Measurements from ENCODE around the gene ASTN2. TPM values are rescaled to one million over a fixed set of nuclear protein-coding genes. Genes with fewer than 3 reads are reported as not detected.

The ASTN2 gene
- total and polyA plus RNA-seq, 9 of the 15 experiments (the other 6 are each of a cell fraction or from before 2014, with no cell fraction given): 0.56 to 3.5 (median 1.9) TPM

DNA sequence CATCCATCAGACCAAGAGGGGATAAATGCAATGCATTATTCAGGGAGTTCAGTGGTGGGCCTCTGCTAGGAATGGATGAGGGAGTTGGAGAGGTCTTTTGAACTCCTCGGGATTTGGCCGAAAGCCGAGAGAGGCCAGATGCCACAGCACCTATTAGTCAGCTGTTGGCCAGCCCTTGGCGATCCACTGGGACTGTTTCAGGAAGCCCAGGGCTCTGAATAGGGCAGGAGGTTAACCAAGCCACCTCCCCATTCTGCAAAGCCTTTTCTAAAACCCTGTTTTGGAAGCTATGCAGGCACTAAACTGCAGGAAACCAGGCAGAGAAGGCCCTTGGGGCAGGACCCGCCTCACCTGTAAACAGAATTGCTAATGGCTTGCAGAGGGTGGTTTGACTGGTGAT lies 37.8 kb downstream of the ASTN2 start (continued):
- TF ChIP-seq, protein P1, sequence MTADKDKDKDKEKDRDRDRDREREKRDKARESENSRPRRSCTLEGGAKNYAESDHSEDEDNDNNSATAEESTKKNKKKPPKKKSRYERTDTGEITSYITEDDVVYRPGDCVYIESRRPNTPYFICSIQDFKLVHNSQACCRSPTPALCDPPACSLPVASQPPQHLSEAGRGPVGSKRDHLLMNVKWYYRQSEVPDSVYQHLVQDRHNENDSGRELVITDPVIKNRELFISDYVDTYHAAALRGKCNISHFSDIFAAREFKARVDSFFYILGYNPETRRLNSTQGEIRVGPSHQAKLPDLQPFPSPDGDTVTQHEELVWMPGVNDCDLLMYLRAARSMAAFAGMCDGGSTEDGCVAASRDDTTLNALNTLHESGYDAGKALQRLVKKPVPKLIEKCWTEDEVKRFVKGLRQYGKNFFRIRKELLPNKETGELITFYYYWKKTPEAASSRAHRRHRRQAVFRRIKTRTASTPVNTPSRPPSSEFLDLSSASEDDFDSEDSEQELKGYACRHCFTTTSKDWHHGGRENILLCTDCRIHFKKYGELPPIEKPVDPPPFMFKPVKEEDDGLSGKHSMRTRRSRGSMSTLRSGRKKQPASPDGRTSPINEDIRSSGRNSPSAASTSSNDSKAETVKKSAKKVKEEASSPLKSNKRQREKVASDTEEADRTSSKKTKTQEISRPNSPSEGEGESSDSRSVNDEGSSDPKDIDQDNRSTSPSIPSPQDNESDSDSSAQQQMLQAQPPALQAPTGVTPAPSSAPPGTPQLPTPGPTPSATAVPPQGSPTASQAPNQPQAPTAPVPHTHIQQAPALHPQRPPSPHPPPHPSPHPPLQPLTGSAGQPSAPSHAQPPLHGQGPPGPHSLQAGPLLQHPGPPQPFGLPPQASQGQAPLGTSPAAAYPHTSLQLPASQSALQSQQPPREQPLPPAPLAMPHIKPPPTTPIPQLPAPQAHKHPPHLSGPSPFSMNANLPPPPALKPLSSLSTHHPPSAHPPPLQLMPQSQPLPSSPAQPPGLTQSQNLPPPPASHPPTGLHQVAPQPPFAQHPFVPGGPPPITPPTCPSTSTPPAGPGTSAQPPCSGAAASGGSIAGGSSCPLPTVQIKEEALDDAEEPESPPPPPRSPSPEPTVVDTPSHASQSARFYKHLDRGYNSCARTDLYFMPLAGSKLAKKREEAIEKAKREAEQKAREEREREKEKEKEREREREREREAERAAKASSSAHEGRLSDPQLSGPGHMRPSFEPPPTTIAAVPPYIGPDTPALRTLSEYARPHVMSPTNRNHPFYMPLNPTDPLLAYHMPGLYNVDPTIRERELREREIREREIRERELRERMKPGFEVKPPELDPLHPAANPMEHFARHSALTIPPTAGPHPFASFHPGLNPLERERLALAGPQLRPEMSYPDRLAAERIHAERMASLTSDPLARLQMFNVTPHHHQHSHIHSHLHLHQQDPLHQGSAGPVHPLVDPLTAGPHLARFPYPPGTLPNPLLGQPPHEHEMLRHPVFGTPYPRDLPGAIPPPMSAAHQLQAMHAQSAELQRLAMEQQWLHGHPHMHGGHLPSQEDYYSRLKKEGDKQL (CRISPR knock-in tag; IDR thresholded peaks at IDR 0.05; ENCODE audit: borderline replicate concordance): no peak

DNA sequence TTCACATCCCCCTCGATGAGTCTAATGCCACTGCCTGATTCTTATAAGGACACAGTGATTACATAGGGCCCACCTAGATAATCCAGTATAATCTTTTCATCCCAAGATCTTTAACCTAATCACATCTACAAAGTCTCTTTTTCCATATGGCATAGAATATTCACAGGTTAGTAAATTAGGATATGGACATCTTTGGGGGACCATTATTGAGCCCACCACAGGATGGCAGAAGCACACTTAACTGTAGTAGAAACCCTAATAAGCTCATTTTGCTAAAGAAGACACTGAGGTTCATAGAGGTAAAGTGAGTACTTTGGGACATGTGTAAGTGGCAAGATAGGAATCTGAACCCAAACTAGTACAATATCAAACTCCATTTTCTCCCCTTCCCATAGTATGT lies 38.9 kb downstream of the ASTN2 start:
- intact Hi-C loops (cut with micrococcal nuclease) (no loop called here), in situ Hi-C loops (cut with MboI) (no loop called here)
- no peak for ATAC-seq
- CTCF ChIA-PET (ENCODE audit: low intra/inter-chr PET ratio): no interaction called here
- Histone ChIP-seq H3K27me3 (ENCODE audit: control insufficient read depth in 2 of 2, insufficient read depth in 2 of 2, low read length in 2 of 2) (no peaks in the 10 kb centered on the region), H3K27ac (ENCODE audit: extremely low read depth, low read depth, low read length) (no peak overlapping the region), H3K9ac (ENCODE audit: insufficient read depth in 1 of 2, low read depth in 2 of 2, low read length in 2 of 2) (no peak overlapping the region), H3K4me3 (no peak overlapping the region), H3K4me1 (replicated peaks in 1 of 2; ENCODE audit: control insufficient read depth in 2 of 2, insufficient read depth in 2 of 2, low read length in 2 of 2) (no peaks in the 10 kb centered on the region), H4K20me1 (replicated peaks; ENCODE audit: control insufficient read depth, insufficient read depth, low read length) (no peaks in the 10 kb centered on the region), H3K9me1 (ENCODE audit: control insufficient read depth, insufficient read depth, low read length) (no peaks in the 10 kb centered on the region), H2AFZ (ENCODE audit: low read depth, low read length) (no peak overlapping the region), H3K36me3 (ENCODE audit: control insufficient read depth, insufficient read depth, low read length) (no peaks in the 10 kb centered on the region), H3K4me2 (ENCODE audit: insufficient read depth, low read length) (no peak overlapping the region), H3K9me3 (replicated peaks; ENCODE audit: control insufficient read depth, insufficient read depth, low read depth, low read length) (no peaks in the 10 kb centered on the region), H3K79me2 (ENCODE audit: control insufficient read depth, insufficient read depth, low read length) (no peaks in the 10 kb centered on the region)
- TF ChIP-seq, protein P2, sequence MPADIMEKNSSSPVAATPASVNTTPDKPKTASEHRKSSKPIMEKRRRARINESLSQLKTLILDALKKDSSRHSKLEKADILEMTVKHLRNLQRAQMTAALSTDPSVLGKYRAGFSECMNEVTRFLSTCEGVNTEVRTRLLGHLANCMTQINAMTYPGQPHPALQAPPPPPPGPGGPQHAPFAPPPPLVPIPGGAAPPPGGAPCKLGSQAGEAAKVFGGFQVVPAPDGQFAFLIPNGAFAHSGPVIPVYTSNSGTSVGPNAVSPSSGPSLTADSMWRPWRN (IDR thresholded peaks at IDR 0.05; ENCODE audit: low read depth): no peak
- TF ChIP-seq SUPT5H (IDR thresholded peaks at IDR 0.05) (no peak), ZNF175 (CRISPR knock-in tag; IDR thresholded peaks at IDR 0.05; ENCODE audit: low read depth) (no peak), ZNF41 (CRISPR knock-in tag; conservative IDR thresholded peaks at IDR 0.05) (no peak), OTX1 (CRISPR knock-in tag; IDR thresholded peaks at IDR 0.05) (no peak), GTF2A2 (tag; IDR thresholded peaks at IDR 0.05) (no peak)
- FAIRE-seq: no peak
- DNase-seq (ENCODE audit: extremely low read depth in 1 of 4, low spot score in 3 of 4): no peak
- WGBS (ENCODE audit: insufficient coverage, low coverage, missing lambda C conversion rate): 0% methylated on average over 1 of the region's 1 CpG
- POLR2A ChIA-PET: interaction anchor here (0.6 kb wide), 1 partner anchor 99 kb away, joined by 4 read pairs; no protein-coding TSS in a partner anchor
- BruUV-seq (replicated peaks): no TSS peak

All from K562 (cell line).